ENCODE measurements around the gene PLD3. TPM values are rescaled to one million over a fixed set of nuclear protein-coding genes. Genes with fewer than 3 reads are reported as not detected.

PLD3 gene
- total and polyA plus RNA-seq, 2 experiments from 2014 or later, result 181 to 490 TPM

DNA sequence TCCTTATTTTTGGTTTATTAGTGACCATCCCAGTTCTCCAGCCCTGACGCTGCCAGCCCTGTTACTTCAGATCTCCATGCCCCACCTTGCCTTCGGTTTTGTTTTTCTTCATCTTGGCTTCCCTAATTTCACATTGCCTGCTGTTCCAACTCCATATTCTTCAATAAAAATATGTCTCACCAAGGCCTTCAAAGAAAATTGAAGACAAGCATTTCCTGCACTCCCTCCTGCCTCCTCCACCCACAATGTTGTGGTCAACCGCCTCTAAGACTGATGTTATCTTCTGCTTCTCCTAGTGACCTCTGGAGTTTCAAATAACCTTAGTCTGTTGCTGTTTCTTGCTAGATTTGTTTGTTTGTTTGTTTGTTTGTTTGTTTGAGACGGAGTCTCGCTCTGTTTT, 14.6 kb downstream of the PLD3 start:
- no peaks in the 10 kb centered on the region for H3K27me3 ChIP-seq (ENCODE audit: insufficient read depth)
- H3K4me3 ChIP-seq, result no peak overlapping the region
- H3K27ac ChIP-seq (ENCODE audit: low read depth), result no peak overlapping the region
- Mint-ChIP-seq H3K9me3 (no peaks in the 10 kb centered on the region), H3K4me1 (peaks cover 22% of the 10 kb centered on the region), H3K36me3 (ENCODE audit: low read depth) (peaks cover 9% of the 10 kb centered on the region), H3K27ac (no peak overlapping the region), H3K27me3 (ENCODE audit: insufficient read depth, low read depth, poor library complexity) (peaks cover 5% of the 10 kb centered on the region), H3K4me3 (no peak overlapping the region)
- no peaks in the 10 kb centered on the region for H3K9me2 ChIP-seq (ENCODE audit: insufficient read depth)
- DNase-seq (ENCODE audit: low spot score) (no peak), ATAC-seq (no peak)
- peaks cover 20% of the 10 kb centered on the region for H3K4me1 ChIP-seq (ENCODE audit: insufficient read depth)
- H2AFZ ChIP-seq, result no peak overlapping the region
- H4K20me1 ChIP-seq (replicated peaks; ENCODE audit: insufficient read depth), result peaks cover 6% of the 10 kb centered on the region; the same call in 1 of the 2 replicates
- H3F3A ChIP-seq (replicated peaks; ENCODE audit: low read depth), result no peaks in the 10 kb centered on the region
- no peaks in the 10 kb centered on the region for H3K36me3 ChIP-seq (ENCODE audit: insufficient read depth)
- peaks cover 7% of the 10 kb centered on the region; the same call in 1 of the 2 replicates for H3K79me2 ChIP-seq (replicated peaks; ENCODE audit: insufficient read depth)
- no peak for TF ChIP-seq CREB1 (CRISPR knock-in tag; IDR thresholded peaks at IDR 0.05; ENCODE audit: low read depth)
- TF ChIP-seq, protein P1, sequence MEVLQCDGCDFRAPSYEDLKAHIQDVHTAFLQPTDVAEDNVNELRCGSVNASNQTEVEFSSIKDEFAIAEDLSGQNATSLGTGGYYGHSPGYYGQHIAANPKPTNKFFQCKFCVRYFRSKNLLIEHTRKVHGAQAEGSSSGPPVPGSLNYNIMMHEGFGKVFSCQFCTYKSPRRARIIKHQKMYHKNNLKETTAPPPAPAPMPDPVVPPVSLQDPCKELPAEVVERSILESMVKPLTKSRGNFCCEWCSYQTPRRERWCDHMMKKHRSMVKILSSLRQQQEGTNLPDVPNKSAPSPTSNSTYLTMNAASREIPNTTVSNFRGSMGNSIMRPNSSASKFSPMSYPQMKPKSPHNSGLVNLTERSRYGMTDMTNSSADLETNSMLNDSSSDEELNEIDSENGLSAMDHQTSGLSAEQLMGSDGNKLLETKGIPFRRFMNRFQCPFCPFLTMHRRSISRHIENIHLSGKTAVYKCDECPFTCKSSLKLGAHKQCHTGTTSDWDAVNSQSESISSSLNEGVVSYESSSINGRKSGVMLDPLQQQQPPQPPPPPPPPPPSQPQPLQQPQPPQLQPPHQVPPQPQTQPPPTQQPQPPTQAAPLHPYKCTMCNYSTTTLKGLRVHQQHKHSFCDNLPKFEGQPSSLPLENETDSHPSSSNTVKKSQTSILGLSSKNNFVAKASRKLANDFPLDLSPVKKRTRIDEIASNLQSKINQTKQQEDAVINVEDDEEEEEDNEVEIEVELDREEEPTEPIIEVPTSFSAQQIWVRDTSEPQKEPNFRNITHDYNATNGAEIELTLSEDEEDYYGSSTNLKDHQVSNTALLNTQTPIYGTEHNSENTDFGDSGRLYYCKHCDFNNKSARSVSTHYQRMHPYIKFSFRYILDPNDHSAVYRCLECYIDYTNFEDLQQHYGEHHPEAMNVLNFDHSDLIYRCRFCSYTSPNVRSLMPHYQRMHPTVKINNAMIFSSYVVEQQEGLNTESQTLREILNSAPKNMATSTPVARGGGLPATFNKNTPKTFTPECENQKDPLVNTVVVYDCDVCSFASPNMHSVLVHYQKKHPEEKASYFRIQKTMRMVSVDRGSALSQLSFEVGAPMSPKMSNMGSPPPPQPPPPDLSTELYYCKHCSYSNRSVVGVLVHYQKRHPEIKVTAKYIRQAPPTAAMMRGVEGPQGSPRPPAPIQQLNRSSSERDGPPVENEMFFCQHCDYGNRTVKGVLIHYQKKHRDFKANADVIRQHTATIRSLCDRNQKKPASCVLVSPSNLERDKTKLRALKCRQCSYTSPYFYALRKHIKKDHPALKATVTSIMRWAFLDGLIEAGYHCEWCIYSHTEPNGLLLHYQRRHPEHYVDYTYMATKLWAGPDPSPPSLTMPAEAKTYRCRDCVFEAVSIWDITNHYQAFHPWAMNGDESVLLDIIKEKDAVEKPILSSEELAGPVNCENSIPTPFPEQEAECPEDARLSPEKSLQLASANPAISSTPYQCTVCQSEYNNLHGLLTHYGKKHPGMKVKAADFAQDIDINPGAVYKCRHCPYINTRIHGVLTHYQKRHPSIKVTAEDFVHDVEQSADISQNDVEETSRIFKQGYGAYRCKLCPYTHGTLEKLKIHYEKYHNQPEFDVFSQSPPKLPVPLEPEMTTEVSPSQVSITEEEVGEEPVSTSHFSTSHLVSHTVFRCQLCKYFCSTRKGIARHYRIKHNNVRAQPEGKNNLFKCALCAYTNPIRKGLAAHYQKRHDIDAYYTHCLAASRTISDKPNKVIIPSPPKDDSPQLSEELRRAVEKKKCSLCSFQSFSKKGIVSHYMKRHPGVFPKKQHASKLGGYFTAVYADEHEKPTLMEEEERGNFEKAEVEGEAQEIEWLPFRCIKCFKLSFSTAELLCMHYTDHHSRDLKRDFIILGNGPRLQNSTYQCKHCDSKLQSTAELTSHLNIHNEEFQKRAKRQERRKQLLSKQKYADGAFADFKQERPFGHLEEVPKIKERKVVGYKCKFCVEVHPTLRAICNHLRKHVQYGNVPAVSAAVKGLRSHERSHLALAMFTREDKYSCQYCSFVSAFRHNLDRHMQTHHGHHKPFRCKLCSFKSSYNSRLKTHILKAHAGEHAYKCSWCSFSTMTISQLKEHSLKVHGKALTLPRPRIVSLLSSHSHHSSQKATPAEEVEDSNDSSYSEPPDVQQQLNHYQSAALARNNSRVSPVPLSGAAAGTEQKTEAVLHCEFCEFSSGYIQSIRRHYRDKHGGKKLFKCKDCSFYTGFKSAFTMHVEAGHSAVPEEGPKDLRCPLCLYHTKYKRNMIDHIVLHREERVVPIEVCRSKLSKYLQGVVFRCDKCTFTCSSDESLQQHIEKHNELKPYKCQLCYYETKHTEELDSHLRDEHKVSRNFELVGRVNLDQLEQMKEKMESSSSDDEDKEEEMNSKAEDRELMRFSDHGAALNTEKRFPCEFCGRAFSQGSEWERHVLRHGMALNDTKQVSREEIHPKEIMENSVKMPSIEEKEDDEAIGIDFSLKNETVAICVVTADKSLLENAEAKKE (CRISPR knock-in tag; IDR thresholded peaks at IDR 0.05), result no peak
- H3K4me2 ChIP-seq, result no peak overlapping the region

DNA sequence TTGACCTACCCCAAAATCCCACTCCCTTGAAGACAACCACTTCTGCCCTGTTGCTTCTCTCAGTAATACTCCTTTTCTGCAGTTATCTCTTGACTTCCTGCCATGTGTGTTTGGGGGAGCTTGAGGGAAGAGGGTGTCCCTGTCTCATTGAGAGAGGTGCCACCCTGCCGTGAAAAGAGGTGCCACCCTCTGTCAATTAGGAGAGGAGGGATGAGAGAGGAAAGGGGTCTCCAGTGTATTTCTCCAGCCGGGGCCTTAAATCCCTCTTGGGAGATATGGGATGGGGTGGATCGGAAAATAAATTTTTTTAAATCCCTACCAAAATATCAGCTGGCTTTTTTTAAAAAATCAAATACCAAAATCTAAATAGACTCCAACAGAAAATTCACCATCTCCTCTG, 16.5 kb downstream of the PLD3 start:
- Mint-ChIP-seq H3K27me3 (ENCODE audit: insufficient read depth, low read depth, poor library complexity) (peaks cover 5% of the 10 kb centered on the region), H3K36me3 (ENCODE audit: low read depth) (peaks cover 23% of the 10 kb centered on the region), H3K9me3 (no peaks in the 10 kb centered on the region), H3K4me3 (peak overlapping the region; percentile 87), H3K27ac (no peak overlapping the region), H3K4me1 (peaks cover 20% of the 10 kb centered on the region)
- Histone ChIP-seq H3K4me2 (peak overlapping the region; percentile 80), H3K9me2 (ENCODE audit: insufficient read depth) (no peaks in the 10 kb centered on the region), H3K27me3 (ENCODE audit: insufficient read depth) (no peaks in the 10 kb centered on the region), H4K20me1 (replicated peaks; ENCODE audit: insufficient read depth) (peaks cover 6% of the 10 kb centered on the region; the same call in 1 of the 2 replicates), H2AFZ (no peak overlapping the region), H3K4me3 (peak overlapping the region; percentile 77), H3F3A (replicated peaks; ENCODE audit: low read depth) (no peaks in the 10 kb centered on the region), H3K79me2 (replicated peaks; ENCODE audit: insufficient read depth) (peaks cover 7% of the 10 kb centered on the region; the same call in 1 of the 2 replicates), H3K4me1 (ENCODE audit: insufficient read depth) (peaks cover 20% of the 10 kb centered on the region), H3K36me3 (ENCODE audit: insufficient read depth) (no peaks in the 10 kb centered on the region), H3K27ac (ENCODE audit: low read depth) (no peak overlapping the region)
- DNase-seq (ENCODE audit: low spot score), result no peak
- ATAC-seq, result no peak
- TF ChIP-seq REST (IDR thresholded peaks at IDR 0.05; ENCODE audit: unreplicated experiment) (no peak), CREB1 (CRISPR knock-in tag; IDR thresholded peaks at IDR 0.05; ENCODE audit: low read depth) (no peak), EZH2 (IDR thresholded peaks at IDR 0.05; ENCODE audit: low read depth, unreplicated experiment) (no peak), NANOG (IDR thresholded peaks at IDR 0.05; ENCODE audit: borderline replicate concordance) (no peak), JUNB (IDR thresholded peaks at IDR 0.05; ENCODE audit: unreplicated experiment) (no peak)
- TF ChIP-seq, protein P2, sequence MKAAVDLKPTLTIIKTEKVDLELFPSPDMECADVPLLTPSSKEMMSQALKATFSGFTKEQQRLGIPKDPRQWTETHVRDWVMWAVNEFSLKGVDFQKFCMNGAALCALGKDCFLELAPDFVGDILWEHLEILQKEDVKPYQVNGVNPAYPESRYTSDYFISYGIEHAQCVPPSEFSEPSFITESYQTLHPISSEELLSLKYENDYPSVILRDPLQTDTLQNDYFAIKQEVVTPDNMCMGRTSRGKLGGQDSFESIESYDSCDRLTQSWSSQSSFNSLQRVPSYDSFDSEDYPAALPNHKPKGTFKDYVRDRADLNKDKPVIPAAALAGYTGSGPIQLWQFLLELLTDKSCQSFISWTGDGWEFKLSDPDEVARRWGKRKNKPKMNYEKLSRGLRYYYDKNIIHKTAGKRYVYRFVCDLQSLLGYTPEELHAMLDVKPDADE (IDR thresholded peaks at IDR 0.05), result no peak
- TF ChIP-seq, protein P3, sequence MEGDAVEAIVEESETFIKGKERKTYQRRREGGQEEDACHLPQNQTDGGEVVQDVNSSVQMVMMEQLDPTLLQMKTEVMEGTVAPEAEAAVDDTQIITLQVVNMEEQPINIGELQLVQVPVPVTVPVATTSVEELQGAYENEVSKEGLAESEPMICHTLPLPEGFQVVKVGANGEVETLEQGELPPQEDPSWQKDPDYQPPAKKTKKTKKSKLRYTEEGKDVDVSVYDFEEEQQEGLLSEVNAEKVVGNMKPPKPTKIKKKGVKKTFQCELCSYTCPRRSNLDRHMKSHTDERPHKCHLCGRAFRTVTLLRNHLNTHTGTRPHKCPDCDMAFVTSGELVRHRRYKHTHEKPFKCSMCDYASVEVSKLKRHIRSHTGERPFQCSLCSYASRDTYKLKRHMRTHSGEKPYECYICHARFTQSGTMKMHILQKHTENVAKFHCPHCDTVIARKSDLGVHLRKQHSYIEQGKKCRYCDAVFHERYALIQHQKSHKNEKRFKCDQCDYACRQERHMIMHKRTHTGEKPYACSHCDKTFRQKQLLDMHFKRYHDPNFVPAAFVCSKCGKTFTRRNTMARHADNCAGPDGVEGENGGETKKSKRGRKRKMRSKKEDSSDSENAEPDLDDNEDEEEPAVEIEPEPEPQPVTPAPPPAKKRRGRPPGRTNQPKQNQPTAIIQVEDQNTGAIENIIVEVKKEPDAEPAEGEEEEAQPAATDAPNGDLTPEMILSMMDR (conservative IDR thresholded peaks at IDR 0.05; ENCODE audit: low read depth in 2 of 2), result no peak
